Keratinocyte (primary cell): Measurements from ENCODE around the gene MSI2. TPM values are rescaled to one million over a fixed set of nuclear protein-coding genes. Genes with fewer than 3 reads are reported as not detected.

Experiments
- DNase-seq: peaks from one replicate; pipeline ENCODE4 v3.0.0-alpha.2; 2011; ENCODE audit warnings: low read depth, missing footprints, low spot score
- FAIRE-seq: peaks from 2 replicates; lab custom pipeline; 2011; peaks lifted over from hg19 to GRCh38; lab: Jason Lieb, UNC
- H2AFZ ChIP-seq: 2 replicates; pipeline ENCODE4 v1.6.0; 2012; ENCODE audit warnings: low read length, control low read depth, inconsistent platforms; ENCODE audit not compliant: control insufficient read depth
- H3K27ac ChIP-seq: 2 replicates; pipeline ENCODE4 v1.5.1; 2011; ENCODE audit warnings: low read length; ENCODE audit not compliant: control insufficient read depth, insufficient read depth
- H3K27me3 ChIP-seq: 3 replicates; pipeline ENCODE4 v1.6.0; 2011; ENCODE audit warnings: low read length; ENCODE audit not compliant: control insufficient read depth, insufficient read depth; ENCODE audit errors: extremely low read depth
- H3K36me3 ChIP-seq, 2 experiments: 2 replicates in 1 of 2; 3 replicates in 1 of 2; pipeline ENCODE4 v1.5.1; 2011; ENCODE audit warnings: low read length in 2 of 2, mild to moderate bottlenecking in 1 of 2; ENCODE audit not compliant: control insufficient read depth in 2 of 2, insufficient read depth in 2 of 2; ENCODE audit errors: extremely low read depth in 1 of 2
- H3K4me1 ChIP-seq: 3 replicates; pipeline ENCODE4 v1.5.1; 2011; ENCODE audit warnings: low read length; ENCODE audit not compliant: control insufficient read depth, insufficient read depth; ENCODE audit errors: extremely low read depth
- H3K4me2 ChIP-seq: 3 replicates; pipeline ENCODE4 v1.6.0; 2011; ENCODE audit warnings: low read depth, low read length; ENCODE audit not compliant: control insufficient read depth, insufficient read depth; ENCODE audit errors: extremely low read depth
- H3K4me3 ChIP-seq, 3 experiments: fragments of 200-600 bp in 1 of 3; sonication (generic) in 1 of 3; 2 replicates in 2 of 3; 3 replicates in 1 of 3; pipeline ENCODE4 v1.5.1; 2011 to 2016; ENCODE audit warnings: low read length in 3 of 3, mild to moderate bottlenecking in 3 of 3, control low read depth in 2 of 3, inconsistent platforms in 1 of 3, low read depth in 1 of 3, mixed read lengths in 1 of 3, mixed run types in 1 of 3, moderate library complexity in 1 of 3; ENCODE audit not compliant: control insufficient read depth in 2 of 3, insufficient read depth in 2 of 3; ENCODE audit errors: extremely low read depth in 1 of 3
- H3K79me2 ChIP-seq: 2 replicates; pipeline ENCODE4 v1.6.0; 2012; ENCODE audit warnings: low read length; ENCODE audit not compliant: control insufficient read depth, insufficient read depth
- H3K9ac ChIP-seq: 3 replicates; pipeline ENCODE4 v1.6.0; 2011; ENCODE audit warnings: low read length; ENCODE audit not compliant: control insufficient read depth, insufficient read depth; ENCODE audit errors: extremely low read depth
- H3K9me1 ChIP-seq: 3 replicates; pipeline ENCODE4 v1.6.0; 2011; ENCODE audit warnings: low read length; ENCODE audit not compliant: control insufficient read depth, insufficient read depth; ENCODE audit errors: extremely low read depth
- H3K9me3 ChIP-seq: 2 replicates; pipeline ENCODE4 v1.5.1; 2012; ENCODE audit warnings: low read depth, low read length; ENCODE audit not compliant: control insufficient read depth
- H4K20me1 ChIP-seq: 3 replicates; pipeline ENCODE4 v1.6.0; 2011; ENCODE audit warnings: low read length; ENCODE audit not compliant: control insufficient read depth, insufficient read depth; ENCODE audit errors: extremely low read depth
- EZH2 ChIP-seq: IDR thresholded peaks from one replicate; pipeline ENCODE4 v1.6.1; 2012; ENCODE audit warnings: inconsistent platforms, mild to moderate bottlenecking, low read length, moderate library complexity
- dilution Hi-C: fragments of 300-500 bp; cut with MboI; formaldehyde crosslinking; loops from one replicate; pipeline ENCODE4 v1.7.0; 2020; ENCODE audit warnings: low sequenced_read_pairs; ENCODE audit not compliant: extremely low pct_ligation_motif_present
- polyA plus RNA-seq, 5 experiments: library from polyadenylated mRNA; depleted of rRNA in 3 of 5; stranded (reverse) in 3 of 5; stranded (forward) in 1 of 5; unstranded in 1 of 5; fragments of >200 nt; gene quantifications; 1 replicate in 1 of 5; 2 replicates in 3 of 5; 3 replicates in 1 of 5; pipeline versions ENCODE4 v1.2.1 to v1.2.3, GENCODE V29; 2011 to 2012; ENCODE audit warnings: missing spikeins in 2 of 5, low read depth in 1 of 5, low replicate concordance in 1 of 5
- TF ChIP-seq, protein P1 (sequence below), 3 experiments: IDR thresholded peaks in 1 of 3; conservative IDR thresholded peaks in 1 of 3; optimal IDR thresholded peaks in 1 of 3; 2 replicates in 2 of 3; 3 replicates in 1 of 3; pipeline versions ENCODE3 to v1.5.1; 2011; ENCODE audit warnings: low read length in 3 of 3, mild to moderate bottlenecking in 3 of 3, moderate library complexity in 2 of 3, control low read depth in 1 of 3, inconsistent platforms in 1 of 3; ENCODE audit not compliant: insufficient read depth in 2 of 3; ENCODE audit errors: extremely low read depth in 1 of 3

MSI2 gene
- polyA plus RNA-seq, 1 donor (not counting 4 experiments of a cell fraction or from before 2014, with no cell fraction given) = 22.3 TPM

DNA sequence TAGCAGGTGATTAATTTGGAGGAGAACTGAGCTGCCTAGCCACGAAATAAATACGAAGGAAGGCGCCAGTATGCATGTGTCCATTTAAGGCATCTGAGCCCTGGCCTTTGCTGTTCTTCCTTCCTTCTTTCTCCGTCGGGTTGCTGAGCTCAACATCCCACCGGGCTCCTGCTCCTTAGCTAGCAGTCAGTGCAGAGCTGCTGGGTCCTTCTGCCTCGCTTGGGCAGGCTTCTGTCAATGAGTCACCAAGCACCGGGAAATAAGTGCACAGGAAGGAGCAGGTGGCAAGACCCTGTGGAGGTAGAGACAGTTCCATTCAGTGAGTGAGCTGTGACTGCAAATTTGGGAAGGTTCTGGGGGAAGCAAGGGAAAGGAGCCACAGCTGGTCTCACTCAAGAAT lies 368.1 kb downstream of the MSI2 start:
- Histone ChIP-seq H3K9ac (no peak overlapping the region), H3K27me3 (no peaks in the 10 kb centered on the region), H3K9me1 (no peaks in the 10 kb centered on the region), H3K4me2 (no peak overlapping the region), H3K36me3 (peaks cover 0 to 3% of the 10 kb centered on the region in 2 experiments), H3K9me3 (no peaks in the 10 kb centered on the region), H4K20me1 (no peaks in the 10 kb centered on the region), H3K79me2 (no peaks in the 10 kb centered on the region), H3K4me1 (no peaks in the 10 kb centered on the region), H3K4me3 (no peak overlapping the region), H2AFZ (no peak overlapping the region), H3K27ac (no peak overlapping the region)
- TF ChIP-seq EZH2 = no peak
- TF ChIP-seq, protein P1, sequence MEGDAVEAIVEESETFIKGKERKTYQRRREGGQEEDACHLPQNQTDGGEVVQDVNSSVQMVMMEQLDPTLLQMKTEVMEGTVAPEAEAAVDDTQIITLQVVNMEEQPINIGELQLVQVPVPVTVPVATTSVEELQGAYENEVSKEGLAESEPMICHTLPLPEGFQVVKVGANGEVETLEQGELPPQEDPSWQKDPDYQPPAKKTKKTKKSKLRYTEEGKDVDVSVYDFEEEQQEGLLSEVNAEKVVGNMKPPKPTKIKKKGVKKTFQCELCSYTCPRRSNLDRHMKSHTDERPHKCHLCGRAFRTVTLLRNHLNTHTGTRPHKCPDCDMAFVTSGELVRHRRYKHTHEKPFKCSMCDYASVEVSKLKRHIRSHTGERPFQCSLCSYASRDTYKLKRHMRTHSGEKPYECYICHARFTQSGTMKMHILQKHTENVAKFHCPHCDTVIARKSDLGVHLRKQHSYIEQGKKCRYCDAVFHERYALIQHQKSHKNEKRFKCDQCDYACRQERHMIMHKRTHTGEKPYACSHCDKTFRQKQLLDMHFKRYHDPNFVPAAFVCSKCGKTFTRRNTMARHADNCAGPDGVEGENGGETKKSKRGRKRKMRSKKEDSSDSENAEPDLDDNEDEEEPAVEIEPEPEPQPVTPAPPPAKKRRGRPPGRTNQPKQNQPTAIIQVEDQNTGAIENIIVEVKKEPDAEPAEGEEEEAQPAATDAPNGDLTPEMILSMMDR (optimal IDR thresholded peaks at IDR 0.05 in 1 of 3, IDR thresholded peaks at IDR 0.05 in 1 of 3, conservative IDR thresholded peaks at IDR 0.05 in 1 of 3; ENCODE audit: extremely low read depth in 1 of 3, insufficient read depth in 2 of 3, low read length in 3 of 3) = no peak
- no peak for DNase-seq
- FAIRE-seq = no peak
- dilution Hi-C loops = no loop called here

DNA sequence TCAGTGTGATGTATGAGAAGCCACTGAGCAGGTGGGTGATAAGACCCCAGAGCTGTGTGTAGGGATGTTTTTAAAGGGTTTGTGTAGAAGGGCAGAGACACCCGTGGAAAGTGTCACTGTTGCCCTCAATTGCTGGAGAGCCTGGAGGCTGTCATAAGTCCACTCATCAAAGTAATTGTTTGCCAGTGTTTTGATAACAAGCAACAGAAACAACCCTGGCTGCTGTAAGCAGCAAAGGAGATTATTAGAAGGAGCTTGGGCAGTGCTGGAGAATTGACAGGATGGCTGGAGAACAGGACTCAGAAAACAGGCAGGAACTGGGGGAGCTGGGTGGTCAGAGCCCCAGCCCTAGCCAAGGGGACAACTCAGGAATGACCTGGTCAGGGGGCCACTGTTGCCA lies 369.2 kb downstream of the MSI2 start:
- Histone ChIP-seq H3K36me3 (peaks cover 0 to 7% of the 10 kb centered on the region in 2 experiments), H3K4me3 (no peak overlapping the region), H3K4me2 (no peak overlapping the region), H3K79me2 (no peaks in the 10 kb centered on the region), H3K9ac (no peak overlapping the region), H3K4me1 (no peaks in the 10 kb centered on the region), H3K27ac (no peak overlapping the region), H4K20me1 (no peaks in the 10 kb centered on the region), H3K9me1 (no peaks in the 10 kb centered on the region), H3K27me3 (no peaks in the 10 kb centered on the region), H2AFZ (no peak overlapping the region), H3K9me3 (no peaks in the 10 kb centered on the region)
- DNase-seq (no peak), FAIRE-seq (no peak)
- dilution Hi-C loops = no loop called here
- TF ChIP-seq, protein P1 (optimal IDR thresholded peaks at IDR 0.05 in 1 of 3, IDR thresholded peaks at IDR 0.05 in 1 of 3, conservative IDR thresholded peaks at IDR 0.05 in 1 of 3; ENCODE audit: extremely low read depth in 1 of 3, insufficient read depth in 2 of 3, low read length in 3 of 3) = no peak
- no peak for TF ChIP-seq EZH2
